Measurements from ENCODE around the gene IQCN. TPM values are rescaled to one million over a fixed set of nuclear protein-coding genes. Genes with fewer than 3 reads are reported as not detected.

Gene IQCN
- total RNA-seq, 2 experiments from 2014 or later, result 0.59 to 0.69 TPM

GRCh38 chr19:18309525-18310064 is 35.3 kb upstream of the IQCN start:
- no peak overlapping the region for H3K27ac Mint-ChIP-seq
- intact Hi-C loops (cut with micrococcal nuclease), result no loop called here
- no peak overlapping the region for H3K4me3 Mint-ChIP-seq
- no peaks in the 10 kb centered on the region for H3K27me3 Mint-ChIP-seq
- H3K36me3 Mint-ChIP-seq (ENCODE audit: low read depth), result peaks cover 62% of the 10 kb centered on the region
- ATAC-seq, result no peak
- H3K9me3 Mint-ChIP-seq, result no peaks in the 10 kb centered on the region
- POLR2A ChIA-PET, result interaction anchor here (1.8 to 23.1 kb wide), 4 partner anchors 9 to 36 kb away, joined by 4 to 592 read pairs (median 72); partner anchors contain the start of genes IQCN, JUND and LSM4
- no peak for TF ChIP-seq CTCF (IDR thresholded peaks at IDR 0.05)
- DNase-seq, result no peak
- CTCF ChIA-PET, result interaction anchor here (1.0 to 3.4 kb wide), 2 partner anchors 30 to 31 kb away, joined by 6 to 34 read pairs; no protein-coding TSS in a partner anchor
- peaks cover 40% of the 10 kb centered on the region for H3K4me1 Mint-ChIP-seq (ENCODE audit: low read depth)

GRCh38 chr19:18308948-18309325 is 34.7 kb upstream of the IQCN start:
- CTCF ChIA-PET, result interaction anchor here (1.5 to 3.4 kb wide), 2 partner anchors 13 to 30 kb away, joined by 4 to 34 read pairs; partner anchors contain the start of gene LSM4
- peaks cover 63% of the 10 kb centered on the region for H3K36me3 Mint-ChIP-seq (ENCODE audit: low read depth)
- intact Hi-C loops (cut with micrococcal nuclease), result no loop called here

GRCh38 chr19:18308051-18308947 is 34.0 kb upstream of the IQCN start:
- Mint-ChIP-seq H3K27ac (peak overlapping the region; percentile 96), H3K36me3 (ENCODE audit: low read depth) (peaks cover 62% of the 10 kb centered on the region), H3K4me1 (ENCODE audit: low read depth) (peaks cover 37% of the 10 kb centered on the region), H3K27me3 (no peaks in the 10 kb centered on the region), H3K4me3 (no peak overlapping the region), H3K9me3 (no peaks in the 10 kb centered on the region)
- CTCF ChIA-PET, result interaction anchor here (1.5 to 3.4 kb wide), 3 partner anchors 9 to 30 kb away, joined by 4 to 34 read pairs (median 11); partner anchors contain the start of gene LSM4
- POLR2A ChIA-PET, result interaction anchor here (1.2 to 23.1 kb wide), 4 partner anchors 10 to 29 kb away, joined by 3 to 592 read pairs (median 65); partner anchors contain the start of genes JUND and LSM4
- ATAC-seq (no peak), DNase-seq (no peak)
- no peak for TF ChIP-seq CTCF (IDR thresholded peaks at IDR 0.05)
- intact Hi-C loops (cut with micrococcal nuclease), result no loop called here

More at GRCh38 chr19:18308948-18309325, 34.7 kb upstream of the IQCN start:
- H3K4me3 Mint-ChIP-seq, result no peak overlapping the region
- ATAC-seq (no peak), DNase-seq (no peak)
- no peaks in the 10 kb centered on the region for H3K27me3 Mint-ChIP-seq
- peaks cover 37% of the 10 kb centered on the region for H3K4me1 Mint-ChIP-seq (ENCODE audit: low read depth)
- TF ChIP-seq CTCF (IDR thresholded peaks at IDR 0.05), result no peak
- POLR2A ChIA-PET, result interaction anchor here (1.2 to 23.1 kb wide), 3 partner anchors 10 to 30 kb away, joined by 3 to 592 read pairs (median 124); partner anchors contain the start of genes JUND and LSM4
- peak overlapping the region; percentile 11 for H3K27ac Mint-ChIP-seq
- H3K9me3 Mint-ChIP-seq, result no peaks in the 10 kb centered on the region

GRCh38 chr19:18307271-18307681 is 33.0 kb upstream of the IQCN start:
- H3K4me1 Mint-ChIP-seq (ENCODE audit: low read depth), result peaks cover 36% of the 10 kb centered on the region
- H3K4me3 Mint-ChIP-seq, result peak overlapping the region; percentile 92
- TF ChIP-seq CTCF (IDR thresholded peaks at IDR 0.05), result no peak
- peak overlapping the region; percentile 96 for H3K27ac Mint-ChIP-seq
- no peaks in the 10 kb centered on the region for H3K9me3 Mint-ChIP-seq
- ATAC-seq, result no peak
- peak; percentile 78 for DNase-seq
- H3K36me3 Mint-ChIP-seq (ENCODE audit: low read depth), result peaks cover 55% of the 10 kb centered on the region
- ChIA-PET POLR2A (interaction anchor here (1.0 to 23.1 kb wide), 6 partner anchors 11 to 28 kb away, joined by 4 to 592 read pairs (median 6); partner anchors contain the start of genes JUND and LSM4), CTCF (interaction anchor here (0.8 to 3.4 kb wide), 7 partner anchors 10 to 29 kb away, joined by 4 to 34 read pairs (median 5); partner anchors contain the start of gene LSM4)
- intact Hi-C loops (cut with micrococcal nuclease), result no loop called here
- H3K27me3 Mint-ChIP-seq, result no peaks in the 10 kb centered on the region

Measured in activated CD8-positive, alpha-beta T cell treated with anti-CD3 and anti-CD28 coated beads for 36 hours (primary cell).